ENCODE data around the gene COL4A1.

The COL4A1 gene

GRCh38 chr13:110306960-110307766, at the start of gene COL4A1, which contains the start of gene COL4A2:
TSS of gene COL4A1 (minus strand) at chr13:110307157. CDS start at chr13:110307027, 130 bp downstream.
TSS of gene COL4A2 (plus strand) at chr13:110307284. CDS start at chr13:110307904, 620 bp downstream.
- DNase-seq, result no peak

- no peak for DNase-seq
These were observed 49.4 kb upstream of the COL4A1 start for GRCh38 chr13:110356362-110356761.

- DNase-seq, result no peak
These were observed 47.9 kb upstream of the COL4A1 start for GRCh38 chr13:110354715-110355473.

- DNase-seq, result no peak
These were observed 47.2 kb upstream of the COL4A1 start for GRCh38 chr13:110354123-110354627.

- no peak for DNase-seq
These were observed 46.5 kb upstream of the COL4A1 start for GRCh38 chr13:110353339-110353977.

GRCh38 chr13:110352735-110353134, 45.8 kb upstream of the COL4A1 start:
- DNase-seq, result no peak

GRCh38 chr13:110351636-110352420, 44.9 kb upstream of the COL4A1 start:
- DNase-seq, result no peak

- DNase-seq, result no peak
These were observed 43.6 kb upstream of the COL4A1 start for GRCh38 chr13:110350509-110350908.

GRCh38 chr13:110350049-110350448, 43.1 kb upstream of the COL4A1 start:
- no peak for DNase-seq

- no peak for DNase-seq
These were observed 42.3 kb upstream of the COL4A1 start for GRCh38 chr13:110349239-110349638.

GRCh38 chr13:110348309-110349105, 41.5 kb upstream of the COL4A1 start:
- no peak for DNase-seq

GRCh38 chr13:110347535-110348308, 40.8 kb upstream of the COL4A1 start:
- no peak for DNase-seq

- DNase-seq, result no peak
These were observed 40.1 kb upstream of the COL4A1 start for GRCh38 chr13:110347088-110347487.

GRCh38 chr13:110346661-110347067, 39.7 kb upstream of the COL4A1 start:
- no peak for DNase-seq

- DNase-seq, result no peak
These were observed 38.7 kb upstream of the COL4A1 start for GRCh38 chr13:110345701-110346100.

- DNase-seq, result no peak
These were observed 38.3 kb upstream of the COL4A1 start for GRCh38 chr13:110345266-110345665.

GRCh38 chr13:110344320-110344719, 37.4 kb upstream of the COL4A1 start:
- no peak for DNase-seq

- DNase-seq, result no peak
These were observed 36.4 kb upstream of the COL4A1 start for GRCh38 chr13:110343241-110343865.

- no peak for DNase-seq
These were observed 35.5 kb upstream of the COL4A1 start for GRCh38 chr13:110342474-110342873.

Measured in activated CD4-positive, alpha-beta T cell treated with anti-CD3 and anti-CD28 coated beads, Interleukin-10, Interleukin-2, amounts not matched to agents 100 ng/mL and 50 ng/mL, durations not matched to agents 16 hours and 8 hours (primary cell).